GM19324 (cell line): Measurements from ENCODE around the gene FBXO27.
A peak's percentile ranks its signal among the peaks of the same experiment; 100 is the strongest.
"Not testable (repeated sequence)": the region's sequence is repeated elsewhere in the genome, so short reads cannot be mapped to it uniquely, and the experiment has no call there.

Experiments
- ATAC-seq: cut with Tn5 transposase; IDR thresholded peaks from one replicate; pipeline ENCODE4 v1.9.1; 2021; ENCODE audit warnings: mild to moderate bottlenecking, moderate library complexity; ENCODE audit not compliant: unreplicated experiment, low FRiP score

The FBXO27 gene

GRCh38 chr19:39046037-39046821, 13.9 kb upstream of the FBXO27 start:
- no peak for ATAC-seq

GRCh38 chr19:39045506-39045905, 13.2 kb upstream of the FBXO27 start:
- ATAC-seq: no peak

GRCh38 chr19:39038098-39038497, 5.7 kb upstream of the FBXO27 start:
- no peak for ATAC-seq

GRCh38 chr19:39037194-39037593, 4.8 kb upstream of the FBXO27 start:
- ATAC-seq: no peak

GRCh38 chr19:39036581-39036980, 4.2 kb upstream of the FBXO27 start:
- ATAC-seq: no peak

- ATAC-seq: peak; percentile 87
Observed at GRCh38 chr19:39031368-39032062, 834 bp downstream of the FBXO27 start.

GRCh38 chr19:39030854-39031367, 1.4 kb downstream of the FBXO27 start:
- no peak for ATAC-seq

- no peak for ATAC-seq
Observed at GRCh38 chr19:39024875-39025641, 7.3 kb downstream of the FBXO27 start.

GRCh38 chr19:39021063-39021462, 11.3 kb downstream of the FBXO27 start:
- ATAC-seq: no peak

GRCh38 chr19:39017646-39018045, 14.7 kb downstream of the FBXO27 start:
- no peak for ATAC-seq

- ATAC-seq: no peak
Observed at GRCh38 chr19:39017026-39017425, 15.3 kb downstream of the FBXO27 start.

- no peak for ATAC-seq
Observed at GRCh38 chr19:39014037-39014436, 18.3 kb downstream of the FBXO27 start.

GRCh38 chr19:39009001-39009400, 23.3 kb downstream of the FBXO27 start:
- ATAC-seq: no peak

GRCh38 chr19:39008137-39008536, 24.2 kb downstream of the FBXO27 start:
- ATAC-seq: no peak

GRCh38 chr19:39007096-39007495, 25.3 kb downstream of the FBXO27 start:
- ATAC-seq: no peak

GRCh38 chr19:39004403-39004802, 27.9 kb downstream of the FBXO27 start:
- no peak for ATAC-seq

GRCh38 chr19:39003796-39004195, 28.6 kb downstream of the FBXO27 start:
- no peak for ATAC-seq

GRCh38 chr19:39003188-39003587, 29.2 kb downstream of the FBXO27 start:
- no peak for ATAC-seq

GRCh38 chr19:39001041-39001440, 31.3 kb downstream of the FBXO27 start:
- no peak for ATAC-seq

- ATAC-seq: not testable (repeated sequence)
Observed at GRCh38 chr19:38997576-38997975, 34.8 kb downstream of the FBXO27 start.

GRCh38 chr19:38993271-38993670, 39.1 kb downstream of the FBXO27 start:
- ATAC-seq: no peak
